GM18507 (cell line): ENCODE measurements around the gene AEN.

Experiments
- DNase-seq: peaks from one replicate; pipeline ENCODE4 v3.0.0; 2011; ENCODE audit warnings: low read depth; ENCODE audit not compliant: insufficient read length; ENCODE audit errors: extremely low spot score
- FAIRE-seq: peaks from 2 replicates; lab custom pipeline; 2011; peaks lifted over from hg19 to GRCh38; lab: Jason Lieb, UNC

Gene AEN

GRCh38 chr15:88658972-88659931, 38.1 kb downstream of the AEN start:
- FAIRE-seq (no peak), DNase-seq (no peak)

- DNase-seq (no peak), FAIRE-seq (no peak)
Measured at GRCh38 chr15:88661041-88661700, 40.0 kb downstream of the AEN start.

GRCh38 chr15:88661761-88662556, 40.8 kb downstream of the AEN start:
- DNase-seq (no peak), FAIRE-seq (no peak)

GRCh38 chr15:88663141-88663621, 42.0 kb downstream of the AEN start:
- no peak for DNase-seq
- FAIRE-seq, result no peak

- DNase-seq, result no peak
- no peak for FAIRE-seq
Measured at GRCh38 chr15:88664151-88664778, 43.1 kb downstream of the AEN start.

GRCh38 chr15:88674661-88675060, 53.5 kb downstream of the AEN start:
- no peak for FAIRE-seq
- DNase-seq, result no peak

GRCh38 chr15:88678755-88679154, 57.6 kb downstream of the AEN start:
- FAIRE-seq (no peak), DNase-seq (no peak)

GRCh38 chr15:88680241-88681001, 59.3 kb downstream of the AEN start:
- DNase-seq (no peak), FAIRE-seq (no peak)

GRCh38 chr15:88681610-88682221, 60.6 kb downstream of the AEN start:
- FAIRE-seq (no peak), DNase-seq (no peak)
